ENCODE data around the gene KLHL13.
"Not testable (repeated sequence)": the region's sequence is repeated elsewhere in the genome, so short reads cannot be mapped to it uniquely, and the experiment has no call there.

Gene KLHL13

DNA sequence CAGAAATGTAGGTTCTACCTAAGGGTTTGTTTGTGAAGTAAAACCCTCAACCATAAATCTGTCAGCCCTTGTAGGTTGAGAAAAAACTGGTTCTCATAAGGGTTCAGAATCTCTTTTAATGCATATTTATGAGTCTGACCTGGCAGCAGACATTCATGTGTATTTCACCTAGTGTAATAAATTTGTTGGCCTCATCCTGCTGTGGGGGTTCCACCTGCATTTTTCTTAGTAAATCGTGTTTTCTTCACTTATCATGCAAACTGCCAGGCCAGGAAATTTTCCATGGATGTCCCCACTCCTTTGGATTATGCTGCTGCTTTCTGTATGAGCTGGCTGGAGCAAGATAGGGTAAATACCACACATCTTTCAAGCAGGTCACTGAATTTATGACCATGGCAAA, 42.4 kb downstream of the KLHL13 start:
- DNase-seq (ENCODE audit: low read depth, low spot score) = no peak

- DNase-seq (ENCODE audit: low read depth, low spot score) = no peak
Measured at GRCh38 chrX:118066867-118067515, 49.6 kb downstream of the KLHL13 start.

DNA sequence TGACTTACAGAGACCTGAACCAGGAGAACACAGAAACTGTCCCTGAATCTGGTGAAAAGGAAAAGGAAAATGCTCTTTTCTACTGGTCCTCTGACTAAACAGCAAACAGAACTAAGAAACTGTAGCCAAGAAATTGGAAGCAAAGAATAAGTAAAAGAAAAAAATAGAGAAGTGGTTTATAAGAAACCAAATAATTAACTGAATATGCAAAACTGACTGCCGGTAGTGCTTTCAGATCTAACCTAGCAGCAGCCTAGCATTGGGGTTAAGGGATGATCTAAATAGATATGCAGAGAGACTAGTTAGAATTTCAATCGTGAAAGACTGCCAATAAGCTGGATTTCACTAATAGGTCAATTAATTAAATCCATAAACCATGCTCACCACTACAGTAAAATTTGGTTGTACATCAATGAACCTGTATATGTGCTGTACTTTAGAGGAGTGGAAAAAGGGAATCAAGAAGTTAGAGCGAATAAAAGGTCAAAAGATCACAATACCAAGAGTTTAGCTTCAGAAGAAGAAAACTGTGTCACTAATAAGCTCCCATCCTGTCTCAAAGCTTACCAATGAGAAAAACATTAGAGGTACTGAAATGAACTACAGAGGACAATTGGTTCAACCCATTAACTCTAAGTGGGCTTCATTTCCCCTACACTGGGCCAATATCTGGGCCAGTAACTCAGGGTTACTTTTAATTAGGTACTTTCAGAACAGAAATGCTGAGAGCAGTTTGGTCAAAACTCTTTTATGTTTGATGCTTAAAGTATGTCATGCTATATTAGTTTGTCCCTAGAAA, 53.6 kb downstream of the KLHL13 start:
- no peak for DNase-seq (ENCODE audit: low read depth, low spot score)

- DNase-seq (ENCODE audit: low read depth, low spot score) = no peak
Measured at GRCh38 chrX:118062048-118062789, 54.4 kb downstream of the KLHL13 start.

- no peak for DNase-seq (ENCODE audit: low read depth, low spot score)
Measured at GRCh38 chrX:118058924-118059323, 57.7 kb downstream of the KLHL13 start.

DNA sequence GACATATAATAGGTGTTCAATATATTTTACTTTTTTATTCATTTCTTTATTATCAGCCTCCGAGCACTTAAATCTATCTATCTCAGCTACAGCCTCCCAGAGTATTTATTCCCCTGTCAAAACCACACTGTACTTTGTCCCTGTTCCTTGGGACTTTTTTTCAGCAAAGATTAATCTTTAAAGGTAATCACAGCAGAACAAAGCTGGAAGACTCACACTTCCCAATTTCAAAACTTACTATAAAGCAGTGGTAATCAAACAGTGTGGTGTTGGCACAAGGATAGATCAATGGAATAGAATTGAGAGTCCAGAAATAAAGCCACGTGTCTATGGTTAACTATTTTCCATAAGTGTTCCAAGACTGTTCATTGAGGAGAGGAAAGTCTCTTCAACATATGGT, 59.7 kb downstream of the KLHL13 start:
- DNase-seq (ENCODE audit: low read depth, low spot score) = no peak

DNA sequence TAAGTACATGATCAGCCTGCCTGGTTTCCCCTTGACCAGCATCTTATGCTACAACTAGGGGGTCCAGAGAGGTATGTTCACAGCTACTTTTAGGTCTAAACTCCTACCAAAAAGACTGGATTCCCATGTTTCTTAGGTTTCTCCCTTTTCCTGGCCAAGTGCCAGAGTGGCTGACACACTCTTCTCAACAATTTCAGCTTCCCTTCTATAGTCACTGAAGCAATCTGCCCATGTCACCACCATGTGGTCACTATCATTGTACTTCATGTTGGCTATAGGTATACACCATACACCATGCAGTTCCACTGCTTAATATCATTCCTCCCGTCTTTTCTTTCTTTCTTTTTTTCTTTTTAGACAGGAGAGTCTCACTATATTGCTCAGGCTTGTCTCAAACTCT, 66.9 kb downstream of the KLHL13 start:
- DNase-seq (ENCODE audit: low read depth, low spot score) = no peak

DNA sequence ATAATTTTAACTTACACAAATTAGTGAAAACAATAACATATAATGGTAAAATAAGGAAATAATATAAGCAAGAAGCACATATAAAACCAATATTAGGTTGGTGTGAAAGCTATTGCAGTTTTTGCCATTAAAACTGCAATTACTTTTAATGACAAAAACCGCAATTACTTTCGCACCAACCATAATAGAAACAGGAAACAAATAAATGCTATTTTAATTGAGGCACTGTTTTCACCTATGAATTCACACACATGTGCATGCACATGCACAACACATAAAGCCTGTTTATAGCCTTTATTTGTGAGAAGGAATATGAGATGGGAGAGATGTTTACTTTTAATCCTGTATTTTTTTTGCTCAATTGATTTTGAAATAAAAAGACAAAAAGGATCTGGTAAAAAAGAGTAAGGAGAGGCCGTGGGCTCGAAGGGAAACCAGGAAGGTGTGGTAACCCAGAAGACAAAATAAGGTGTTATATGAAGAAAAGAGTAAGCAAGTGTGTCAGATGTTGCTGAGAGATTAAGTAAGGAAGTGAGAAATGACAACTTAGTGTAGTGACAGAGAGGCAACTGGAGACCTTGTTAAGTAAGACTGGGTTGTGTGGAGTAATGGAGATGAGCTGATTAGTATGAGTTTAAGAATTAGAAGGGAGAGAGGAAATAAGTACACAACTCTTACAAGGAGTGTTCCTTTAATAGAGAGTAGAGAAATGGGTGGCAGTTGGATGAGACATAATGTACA, 69.0 kb downstream of the KLHL13 start:
- no peak for DNase-seq (ENCODE audit: low read depth, low spot score)

- no peak for DNase-seq (ENCODE audit: low read depth, low spot score)
Measured at GRCh38 chrX:118039591-118039990, 77.0 kb downstream of the KLHL13 start.

DNA sequence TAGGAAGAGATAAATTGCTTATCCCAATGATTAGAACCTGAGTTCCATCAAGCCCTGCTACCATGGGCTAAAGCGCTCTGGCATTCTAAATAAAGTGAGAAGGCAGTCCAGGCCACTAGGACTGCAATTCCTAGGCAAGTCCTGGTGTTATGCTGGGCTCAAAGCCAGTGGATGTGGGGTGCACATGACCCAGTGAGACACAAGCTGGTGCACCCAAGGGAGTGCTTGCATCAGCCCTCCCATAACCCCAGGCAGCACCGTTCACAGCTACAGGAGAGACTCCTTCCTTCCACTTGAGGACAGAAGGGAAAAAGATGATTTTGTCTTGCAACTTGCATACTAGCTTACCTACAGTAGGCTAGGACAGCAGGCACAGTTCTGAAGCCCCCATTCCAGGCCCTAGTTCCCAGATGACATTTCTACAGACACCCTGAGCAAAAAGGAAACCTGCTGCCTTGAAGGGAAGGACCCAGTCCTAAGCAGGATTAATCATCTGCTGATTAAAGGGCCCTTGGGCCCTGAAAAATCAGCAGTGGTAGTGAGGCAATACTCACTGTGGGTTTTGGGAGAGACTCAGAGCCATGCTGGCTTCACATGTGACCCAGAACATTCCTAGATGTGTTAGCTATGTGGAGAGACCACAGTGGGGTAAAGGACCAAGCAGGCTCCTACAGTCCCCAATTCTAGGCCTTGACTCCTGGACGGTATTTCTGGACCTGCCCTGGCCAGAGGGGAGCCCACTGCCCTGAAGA, 77.8 kb downstream of the KLHL13 start:
- no peak for DNase-seq (ENCODE audit: low read depth, low spot score)

DNA sequence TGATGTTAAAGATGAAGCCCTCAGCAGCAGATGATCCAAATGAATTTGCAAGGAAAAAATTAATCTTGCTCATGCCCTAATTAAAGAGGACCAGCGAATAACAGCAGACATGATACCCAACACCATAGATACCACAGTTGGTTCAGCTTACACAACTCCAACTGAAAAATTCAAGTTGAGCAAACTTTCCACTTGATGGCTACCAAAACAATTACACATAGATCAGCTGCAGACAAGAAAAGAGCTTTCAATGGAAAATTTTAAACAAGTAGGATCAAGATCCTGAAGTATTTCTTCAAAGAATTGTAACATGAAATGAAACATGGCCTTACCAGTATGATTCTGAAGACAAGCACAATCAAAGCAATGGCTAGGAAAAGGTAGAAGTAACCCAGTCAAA, 90.0 kb downstream of the KLHL13 start:
- DNase-seq (ENCODE audit: low read depth, low spot score) = no peak

DNA sequence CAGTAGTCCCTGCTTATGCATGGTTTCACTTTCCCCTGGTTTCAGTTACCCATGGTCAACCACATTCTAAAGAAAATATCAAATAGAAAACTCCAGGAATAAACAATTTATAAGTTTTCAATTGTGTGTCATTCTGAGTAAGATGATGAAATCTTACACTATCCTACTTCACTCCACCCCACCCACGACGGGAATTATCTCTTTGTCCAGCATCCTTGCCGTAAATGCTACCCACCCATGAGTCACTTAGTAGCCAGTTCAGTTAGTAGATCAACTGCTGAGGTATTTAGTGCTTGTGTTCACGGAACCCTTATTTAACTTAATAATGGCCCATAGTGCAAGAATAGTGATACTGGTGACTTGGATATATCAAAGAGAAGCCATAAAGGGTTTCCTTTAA, 91.4 kb downstream of the KLHL13 start:
- DNase-seq (ENCODE audit: low read depth, low spot score) = no peak

DNA sequence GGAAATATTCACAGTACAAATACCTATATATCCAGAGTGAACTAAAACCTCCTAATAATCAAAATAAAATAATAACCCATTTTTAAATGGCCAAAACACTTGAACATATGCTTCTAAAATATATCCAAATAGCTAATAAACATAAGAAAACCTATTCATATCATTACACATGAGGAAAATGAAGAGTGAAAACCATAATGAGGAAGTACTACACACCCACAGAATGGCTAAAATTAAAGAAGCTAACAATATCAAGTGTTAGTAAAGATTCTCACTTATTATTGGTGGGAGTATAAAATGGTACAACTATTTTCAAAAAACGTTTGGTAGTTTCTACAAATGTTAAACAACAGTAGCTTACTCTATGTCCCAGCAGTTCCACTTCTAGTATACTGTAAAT, 92.1 kb downstream of the KLHL13 start:
- DNase-seq (ENCODE audit: low read depth, low spot score) = no peak

GRCh38 chrX:118022753-118023152, 93.9 kb downstream of the KLHL13 start:
- DNase-seq (ENCODE audit: low read depth, low spot score) = no peak

- DNase-seq (ENCODE audit: low read depth, low spot score) = no peak
Measured at GRCh38 chrX:118016422-118016821, 100.2 kb downstream of the KLHL13 start.

- not testable (repeated sequence) for DNase-seq (ENCODE audit: low read depth, low spot score)
Measured at GRCh38 chrX:118002417-118002816, 114.2 kb downstream of the KLHL13 start.

DNA sequence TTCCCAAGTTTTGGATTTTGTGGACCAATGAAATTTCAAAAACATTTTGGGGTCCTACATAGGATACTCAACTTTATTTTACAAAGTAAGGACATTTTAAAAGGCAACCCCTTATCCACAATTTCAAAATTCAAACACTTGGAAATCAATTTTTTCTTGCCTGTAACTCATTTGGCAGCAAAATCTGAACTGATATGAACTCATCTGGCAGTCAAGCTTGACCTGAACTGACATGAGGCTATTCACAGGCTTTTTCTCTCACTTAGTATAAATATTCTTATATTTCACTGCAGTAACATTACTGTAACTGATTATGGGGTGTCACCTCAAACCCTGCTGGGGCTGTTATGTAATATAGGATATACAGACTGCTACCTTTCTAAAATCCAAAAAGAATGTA, 116.1 kb downstream of the KLHL13 start:
- no peak for DNase-seq (ENCODE audit: low read depth, low spot score)

GRCh38 chrX:117998171-117998570, 118.4 kb downstream of the KLHL13 start:
- DNase-seq (ENCODE audit: low read depth, low spot score) = no peak

GRCh38 chrX:117996918-117997480, 119.6 kb downstream of the KLHL13 start:
- DNase-seq (ENCODE audit: low read depth, low spot score) = no peak

DNA sequence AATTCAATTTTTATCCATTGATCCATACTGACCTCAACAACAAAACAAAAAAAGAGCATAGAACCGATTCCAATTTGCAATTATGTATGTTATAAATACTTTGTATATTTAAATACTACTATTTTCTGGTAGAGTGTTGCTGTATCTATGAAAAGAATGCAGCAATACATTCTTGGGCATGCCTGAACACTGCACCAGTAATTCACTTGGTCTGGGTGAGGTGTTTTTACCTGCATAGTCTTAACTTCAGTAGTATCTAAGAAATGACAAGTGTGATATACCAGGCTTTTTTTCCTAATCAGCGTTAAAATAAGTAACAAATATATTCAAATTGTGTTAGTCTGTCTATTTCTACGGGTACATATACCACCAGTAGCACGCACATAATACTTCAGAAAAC, 120.2 kb downstream of the KLHL13 start:
- no peak for DNase-seq (ENCODE audit: low read depth, low spot score)

DNA sequence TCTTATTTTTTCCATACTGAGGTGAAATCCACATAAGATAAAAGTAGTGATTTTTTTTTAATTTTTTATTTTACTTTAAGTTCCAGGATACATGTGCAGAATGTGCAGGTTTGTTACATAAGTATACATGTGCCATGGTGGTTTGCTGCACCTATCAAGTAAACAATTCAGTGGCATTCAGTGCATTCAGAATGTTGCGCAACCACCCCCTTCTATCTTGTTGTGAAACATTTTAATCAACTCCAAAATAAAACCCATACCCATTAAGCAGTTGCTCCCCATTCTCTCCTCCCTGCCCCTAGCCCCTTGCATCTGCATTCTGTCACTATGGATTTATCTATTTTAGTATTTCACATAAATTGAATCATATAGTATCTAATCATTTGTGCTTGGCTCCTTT, 121.2 kb downstream of the KLHL13 start:
- DNase-seq (ENCODE audit: low read depth, low spot score) = no peak

Data from iPS DF 19.7 (cell line).